PFSK-1 (cell line): Measurements from ENCODE around the gene SPEM1.

ENCODE experiments used
- FOXP2 ChIP-seq: optimal IDR thresholded peaks from 2 replicates; pipeline ENCODE3; 2011; ENCODE audit warnings: borderline replicate concordance, control low read depth, inconsistent platforms; ENCODE audit not compliant: insufficient read depth; ENCODE audit errors: extremely low read length, extremely low read depth
- POLR2AphosphoS5 ChIP-seq: IDR thresholded peaks from 2 replicates; pipeline ENCODE4 v1.6.1; 2012; ENCODE audit warnings: low read depth, mild to moderate bottlenecking, control low read depth, low read length, moderate library complexity
- SIN3A ChIP-seq: IDR thresholded peaks from 2 replicates; pipeline ENCODE4 v1.6.1; 2012; ENCODE audit warnings: mild to moderate bottlenecking, low read length, moderate library complexity, borderline replicate concordance; ENCODE audit not compliant: insufficient read depth
- TAF1 ChIP-seq: IDR thresholded peaks from 2 replicates; pipeline ENCODE4 v1.6.1; 2012; ENCODE audit warnings: low read length, control low read depth, borderline replicate concordance; ENCODE audit not compliant: insufficient read depth
- TF ChIP-seq, protein P1 (sequence below), 2 experiments: IDR thresholded peaks; 2 replicates each; pipeline versions ENCODE4 v1.6.1 to v1.8.0; 2011 to 2012; ENCODE audit warnings: low read depth in 2 of 2, low read length in 2 of 2, control low read depth in 1 of 2, inconsistent platforms in 1 of 2, mild to moderate bottlenecking in 1 of 2, moderate library complexity in 1 of 2; ENCODE audit not compliant: insufficient read depth in 1 of 2

SPEM1 gene

DNA sequence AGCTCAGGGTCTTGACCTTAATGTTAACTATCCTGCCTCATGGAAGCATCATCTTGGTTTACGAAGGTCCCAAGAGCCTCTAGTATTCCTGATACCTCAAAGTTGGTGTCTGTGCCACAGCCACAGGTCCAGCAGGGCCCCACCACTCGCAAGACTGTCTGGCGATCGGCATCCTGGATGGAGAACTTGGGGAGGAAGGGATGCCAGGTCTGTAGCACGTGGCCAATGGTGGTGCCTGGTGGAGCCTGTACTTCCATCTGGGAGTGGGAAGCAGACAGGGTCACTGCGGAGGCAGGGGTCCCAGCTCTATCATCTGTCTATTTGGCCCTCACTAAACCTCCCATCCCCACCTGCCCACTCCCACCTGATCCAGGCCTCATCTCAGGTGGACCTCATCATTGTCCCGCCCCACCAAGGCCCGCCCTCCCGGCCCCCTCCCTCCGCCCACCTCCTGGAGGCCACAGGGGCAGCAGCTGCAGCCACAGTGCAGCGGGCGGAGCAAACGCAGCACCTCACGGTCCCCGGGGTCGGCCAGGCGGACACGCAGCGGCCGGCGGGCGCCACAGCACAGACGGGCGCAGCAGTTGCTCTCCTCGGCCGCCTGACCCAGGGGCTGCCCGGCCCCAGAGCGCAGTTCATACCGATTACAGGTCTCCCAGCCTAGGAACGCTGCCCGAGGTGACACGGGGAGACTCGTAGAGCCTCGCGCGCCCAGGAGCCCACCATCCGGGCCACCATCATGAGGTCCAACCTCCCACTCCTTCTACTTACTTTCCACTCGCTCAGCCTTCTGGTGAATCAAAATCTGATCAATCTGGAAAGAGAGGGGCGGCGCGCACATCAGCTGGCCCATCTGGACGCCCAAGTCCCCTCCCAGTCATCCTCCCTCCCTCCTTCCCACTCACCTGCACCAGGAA, 27.2 kb upstream of the SPEM1 start:
- no peak for TF ChIP-seq TAF1
- no peak for TF ChIP-seq POLR2AphosphoS5
- no peak for TF ChIP-seq FOXP2
- TF ChIP-seq, protein P1, sequence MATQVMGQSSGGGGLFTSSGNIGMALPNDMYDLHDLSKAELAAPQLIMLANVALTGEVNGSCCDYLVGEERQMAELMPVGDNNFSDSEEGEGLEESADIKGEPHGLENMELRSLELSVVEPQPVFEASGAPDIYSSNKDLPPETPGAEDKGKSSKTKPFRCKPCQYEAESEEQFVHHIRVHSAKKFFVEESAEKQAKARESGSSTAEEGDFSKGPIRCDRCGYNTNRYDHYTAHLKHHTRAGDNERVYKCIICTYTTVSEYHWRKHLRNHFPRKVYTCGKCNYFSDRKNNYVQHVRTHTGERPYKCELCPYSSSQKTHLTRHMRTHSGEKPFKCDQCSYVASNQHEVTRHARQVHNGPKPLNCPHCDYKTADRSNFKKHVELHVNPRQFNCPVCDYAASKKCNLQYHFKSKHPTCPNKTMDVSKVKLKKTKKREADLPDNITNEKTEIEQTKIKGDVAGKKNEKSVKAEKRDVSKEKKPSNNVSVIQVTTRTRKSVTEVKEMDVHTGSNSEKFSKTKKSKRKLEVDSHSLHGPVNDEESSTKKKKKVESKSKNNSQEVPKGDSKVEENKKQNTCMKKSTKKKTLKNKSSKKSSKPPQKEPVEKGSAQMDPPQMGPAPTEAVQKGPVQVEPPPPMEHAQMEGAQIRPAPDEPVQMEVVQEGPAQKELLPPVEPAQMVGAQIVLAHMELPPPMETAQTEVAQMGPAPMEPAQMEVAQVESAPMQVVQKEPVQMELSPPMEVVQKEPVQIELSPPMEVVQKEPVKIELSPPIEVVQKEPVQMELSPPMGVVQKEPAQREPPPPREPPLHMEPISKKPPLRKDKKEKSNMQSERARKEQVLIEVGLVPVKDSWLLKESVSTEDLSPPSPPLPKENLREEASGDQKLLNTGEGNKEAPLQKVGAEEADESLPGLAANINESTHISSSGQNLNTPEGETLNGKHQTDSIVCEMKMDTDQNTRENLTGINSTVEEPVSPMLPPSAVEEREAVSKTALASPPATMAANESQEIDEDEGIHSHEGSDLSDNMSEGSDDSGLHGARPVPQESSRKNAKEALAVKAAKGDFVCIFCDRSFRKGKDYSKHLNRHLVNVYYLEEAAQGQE (IDR thresholded peaks at IDR 0.05; ENCODE audit: insufficient read depth in 1 of 2, low read depth in 2 of 2, low read length in 2 of 2) = no peak
- TF ChIP-seq SIN3A = no peak

DNA sequence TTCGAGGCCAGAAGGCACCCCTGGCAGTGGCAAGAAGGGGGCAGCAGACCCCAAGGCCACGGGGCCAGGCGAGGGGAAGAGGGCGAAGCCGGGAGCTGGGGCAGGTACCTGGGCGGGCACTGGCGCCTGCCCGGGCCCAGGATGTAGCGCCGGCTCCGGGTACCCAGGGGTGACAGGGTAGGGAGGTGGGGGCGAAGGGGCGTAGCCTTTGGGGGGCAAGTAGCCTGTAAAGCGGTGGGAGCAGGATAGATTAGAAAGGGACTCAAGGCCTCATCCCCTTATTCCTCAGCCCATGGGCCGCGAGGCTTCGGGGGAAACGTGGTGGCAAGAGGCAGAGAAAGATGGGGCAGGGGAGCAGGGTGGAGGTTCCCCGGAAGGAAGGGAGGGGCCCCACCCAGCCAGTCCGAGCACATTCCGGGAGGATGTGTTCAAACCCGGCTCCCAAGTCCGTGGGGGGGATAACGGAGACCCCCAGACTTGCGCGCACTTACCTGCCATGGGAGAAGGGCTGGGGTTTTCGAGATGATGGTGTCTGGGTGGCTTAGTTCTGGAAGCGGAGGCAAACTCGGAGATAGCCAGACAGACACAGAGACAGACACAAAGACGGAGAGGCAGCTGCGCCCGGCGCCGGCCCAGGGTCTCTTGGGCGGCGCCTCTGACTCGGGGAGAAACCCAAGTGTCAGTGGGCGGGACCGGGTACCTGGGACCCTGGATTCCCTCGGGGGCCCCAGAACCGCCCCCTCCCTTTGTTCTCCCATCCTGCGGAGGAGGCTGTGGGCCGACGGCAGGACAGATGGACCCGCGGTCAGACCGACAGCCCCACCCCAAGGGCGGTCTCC, 26.3 kb upstream of the SPEM1 start:
- TF ChIP-seq, protein P1 (IDR thresholded peaks at IDR 0.05; ENCODE audit: insufficient read depth in 1 of 2, low read depth in 2 of 2, low read length in 2 of 2) = no peak
- no peak for TF ChIP-seq SIN3A

DNA sequence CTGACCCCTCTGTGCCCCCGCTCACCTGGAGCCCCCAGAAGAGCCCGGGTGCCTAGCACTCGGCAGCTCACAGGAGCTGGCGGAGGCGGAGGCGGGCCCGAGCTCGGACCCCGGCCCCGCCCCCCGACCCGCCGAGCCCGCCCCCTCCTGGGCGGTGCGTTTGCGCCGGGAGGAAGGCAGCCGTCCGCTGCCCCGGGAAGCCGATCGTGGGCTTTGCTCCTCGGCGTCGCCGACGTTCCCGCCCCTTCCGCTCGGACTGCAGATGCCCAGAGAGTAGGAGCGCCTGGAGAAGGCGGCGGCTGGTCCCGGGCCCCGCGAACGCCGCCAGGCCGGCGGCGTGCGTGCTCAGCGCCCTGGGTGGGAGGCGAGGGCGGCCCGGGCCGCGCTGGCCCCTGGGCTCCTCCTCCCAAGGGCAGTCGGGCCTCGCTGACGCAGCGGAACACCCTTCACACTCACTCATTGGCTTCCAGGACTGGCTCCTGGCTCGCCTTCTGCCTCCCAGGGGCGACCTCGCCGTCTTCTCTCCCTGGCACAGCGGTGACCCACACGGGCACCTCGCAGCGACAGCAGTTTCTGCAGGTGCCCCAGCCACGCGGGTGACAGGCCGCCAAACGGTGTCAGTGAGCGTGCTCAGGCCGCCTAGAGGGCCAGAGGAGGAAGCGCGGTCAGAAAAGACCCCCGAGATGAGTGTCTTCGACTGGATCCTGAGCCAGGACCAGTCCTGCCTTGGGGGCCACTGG, 25.5 kb upstream of the SPEM1 start, which contains the start of gene PLSCR3:
TSS of gene PLSCR3 (minus strand) at position 74 of the 740 bp plus-strand sequence. CDS start 415 bp downstream, outside the sequence.
- TF ChIP-seq, protein P1 (IDR thresholded peaks at IDR 0.05; ENCODE audit: insufficient read depth in 1 of 2, low read depth in 2 of 2, low read length in 2 of 2) = peak; percentile 14 to 50; a peak in 1 of 4 replicates
- TF ChIP-seq TAF1 (peak; percentile 76; the same call in 1 of the 2 replicates), SIN3A (peak; percentile 49; the same call in 1 of the 2 replicates), POLR2AphosphoS5 (peak; percentile 94), FOXP2 (no peak)

DNA sequence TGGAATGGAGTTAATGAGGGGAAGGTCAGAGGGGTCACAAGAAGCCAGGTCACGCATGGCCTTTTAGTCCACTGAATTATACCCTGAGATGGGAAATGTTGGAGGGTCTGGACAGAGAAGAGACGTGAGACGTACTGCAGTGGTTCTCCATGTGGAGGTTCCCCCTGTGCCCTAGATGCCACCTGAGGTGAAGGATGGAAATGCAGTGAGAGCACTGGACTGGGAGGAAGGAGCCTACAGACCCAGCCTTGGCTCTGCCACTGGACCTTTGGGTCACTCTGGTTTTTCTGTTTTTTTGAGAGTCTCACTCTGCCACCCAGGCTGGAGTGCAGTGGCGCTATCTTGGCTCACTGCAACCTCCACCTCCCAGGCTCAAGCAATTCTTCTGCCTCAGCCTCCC, 24.0 kb upstream of the SPEM1 start:
- no peak for TF ChIP-seq SIN3A
- no peak for TF ChIP-seq TAF1
- TF ChIP-seq, protein P1 (IDR thresholded peaks at IDR 0.05; ENCODE audit: insufficient read depth in 1 of 2, low read depth in 2 of 2, low read length in 2 of 2) = no peak
- no peak for TF ChIP-seq POLR2AphosphoS5
- no peak for TF ChIP-seq FOXP2
